PC-9 (cell line): ENCODE results near the gene NDC1. TPM values are rescaled to one million over a fixed set of nuclear protein-coding genes. Genes with fewer than 3 reads are reported as not detected.
A peak's percentile ranks its signal among the peaks of the same experiment; 100 is the strongest.

Source experiments
- BruUV-seq: library from RNA; stranded (reverse); fragments of 400-500 nt; replicated peaks from 2 replicates; lab custom pipeline; 2021; lab: Mats Ljungman, UMichigan
- CTCF ChIA-PET: fragments of 300-600 bp; sonication (Branson Sonifier 250); formaldehyde crosslinking; loops from one replicate; lab custom pipeline; 2022; ENCODE audit warnings: antibody characterized with exemption; lab: Charles Lee
- POLR2A ChIA-PET: fragments of 300-600 bp; sonication (Branson Sonifier 250); formaldehyde crosslinking; loops from one replicate; lab custom pipeline; 2022; ENCODE audit warnings: antibody characterized with exemption; ENCODE audit not compliant: unreplicated experiment; lab: Charles Lee
- DNase-seq, 2 experiments: peaks; one replicate each; pipeline versions ENCODE4 v3.0.0 to v3.0.0-alpha.2; 2015 to 2022; ENCODE audit warnings: mixed read lengths in 1 of 2
- H2AFZ ChIP-seq: fragments of 200-600 bp; sonication (generic); 2 replicates; pipeline ENCODE4 v1.8.1; 2017; ENCODE audit warnings: antibody characterized with exemption
- H3F3A ChIP-seq: fragments of 200-600 bp; sonication (generic); 2 replicates; pipeline ENCODE4 v1.8.1; 2017; ENCODE audit warnings: antibody characterized with exemption, mild to moderate bottlenecking, low read depth; ENCODE audit not compliant: insufficient read depth
- H3K27ac ChIP-seq: fragments of 200-600 bp; sonication (generic); 2 replicates; pipeline ENCODE4 v1.6.1; 2016; ENCODE audit warnings: mixed run types
- H3K27me3 ChIP-seq: fragments of 200-600 bp; sonication (generic); 2 replicates; pipeline ENCODE4 v1.6.1; 2016; ENCODE audit warnings: low read depth, mixed run types; ENCODE audit not compliant: insufficient read depth
- H3K36me3 ChIP-seq: fragments of 200-600 bp; sonication (generic); 2 replicates; pipeline ENCODE4 v1.6.1; 2016; ENCODE audit warnings: low read depth, mixed run types
- H3K4me1 ChIP-seq: fragments of 200-600 bp; sonication (generic); replicated peaks from 2 replicates; pipeline ENCODE4 v1.6.1; 2016; ENCODE audit warnings: mixed run types; ENCODE audit not compliant: insufficient read depth
- H3K4me2 ChIP-seq: fragments of 200-600 bp; sonication (generic); 2 replicates; pipeline ENCODE4 v1.6.1; 2017; ENCODE audit warnings: mixed run types
- H3K4me3 ChIP-seq: fragments of 200-600 bp; sonication (generic); 2 replicates; pipeline ENCODE4 v1.6.1; 2016; ENCODE audit warnings: mixed run types
- H3K79me2 ChIP-seq: fragments of 200-600 bp; sonication (generic); 2 replicates; pipeline ENCODE4 v1.6.1; 2017; ENCODE audit warnings: low read depth, mixed run types
- H3K9me2 ChIP-seq: fragments of 200-600 bp; sonication (generic); 2 replicates; pipeline ENCODE4 v1.8.1; 2017; ENCODE audit warnings: mild to moderate bottlenecking; ENCODE audit not compliant: insufficient read depth
- H3K9me3 ChIP-seq: fragments of 200-600 bp; sonication (generic); 2 replicates; pipeline ENCODE4 v1.8.1; 2016; ENCODE audit warnings: low read depth; ENCODE audit not compliant: insufficient read depth
- H4K20me1 ChIP-seq: fragments of 200-600 bp; sonication (generic); 2 replicates; pipeline ENCODE4 v1.8.1; 2017; ENCODE audit not compliant: insufficient read depth
- EZH2 ChIP-seq: fragments of 200-600 bp; sonication (generic); IDR thresholded peaks from 2 replicates; pipeline ENCODE4 v1.8.0; 2017; ENCODE audit warnings: antibody characterized with exemption, low read depth
- intact Hi-C: fragments of 100-400 bp; cut with micrococcal nuclease; formaldehyde crosslinking; loops from one replicate; pipeline ENCODE4 v1.10.0; 2022; ENCODE audit not compliant: unreplicated experiment
- total RNA-seq: library from RNA; stranded (reverse); gene quantifications from 2 replicates; pipeline ENCODE4 v1.2.3, GENCODE V29; 2021
- TF ChIP-seq, protein P1 (sequence below): fragments of 200-600 bp; sonication (generic); conservative IDR thresholded peaks from 2 replicates; pipeline ENCODE4 v1.6.1; 2017; ENCODE audit warnings: mixed run types, antibody characterized with exemption, mild to moderate bottlenecking, moderate library complexity

NDC1 gene
- total RNA-seq, 1 experiment from 2014 or later: 47.6 TPM

DNA sequence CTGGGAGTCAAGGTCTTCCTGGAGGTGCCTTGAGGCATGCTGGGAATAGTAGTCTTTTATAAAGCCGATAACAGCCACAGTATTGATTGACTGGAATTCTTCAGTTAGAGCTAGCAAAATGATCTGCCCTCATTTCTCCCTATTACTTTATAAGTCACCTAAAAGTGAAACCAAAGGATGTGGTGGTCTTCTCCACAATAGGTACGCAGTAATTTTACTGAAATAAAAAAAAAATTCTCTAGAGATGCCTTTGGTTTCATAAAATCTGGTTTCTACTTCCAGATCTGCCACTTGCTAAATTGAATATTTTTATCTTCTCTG is 518 bp upstream of the NDC1 start:
- peaks cover 16% of the 10 kb centered on the region for H3K4me1 ChIP-seq
- H4K20me1 ChIP-seq: peaks cover 4% of the 10 kb centered on the region; the same call in 1 of the 2 replicates
- TF ChIP-seq, protein P1, sequence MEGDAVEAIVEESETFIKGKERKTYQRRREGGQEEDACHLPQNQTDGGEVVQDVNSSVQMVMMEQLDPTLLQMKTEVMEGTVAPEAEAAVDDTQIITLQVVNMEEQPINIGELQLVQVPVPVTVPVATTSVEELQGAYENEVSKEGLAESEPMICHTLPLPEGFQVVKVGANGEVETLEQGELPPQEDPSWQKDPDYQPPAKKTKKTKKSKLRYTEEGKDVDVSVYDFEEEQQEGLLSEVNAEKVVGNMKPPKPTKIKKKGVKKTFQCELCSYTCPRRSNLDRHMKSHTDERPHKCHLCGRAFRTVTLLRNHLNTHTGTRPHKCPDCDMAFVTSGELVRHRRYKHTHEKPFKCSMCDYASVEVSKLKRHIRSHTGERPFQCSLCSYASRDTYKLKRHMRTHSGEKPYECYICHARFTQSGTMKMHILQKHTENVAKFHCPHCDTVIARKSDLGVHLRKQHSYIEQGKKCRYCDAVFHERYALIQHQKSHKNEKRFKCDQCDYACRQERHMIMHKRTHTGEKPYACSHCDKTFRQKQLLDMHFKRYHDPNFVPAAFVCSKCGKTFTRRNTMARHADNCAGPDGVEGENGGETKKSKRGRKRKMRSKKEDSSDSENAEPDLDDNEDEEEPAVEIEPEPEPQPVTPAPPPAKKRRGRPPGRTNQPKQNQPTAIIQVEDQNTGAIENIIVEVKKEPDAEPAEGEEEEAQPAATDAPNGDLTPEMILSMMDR: no peak
- TF ChIP-seq EZH2: no peak
- H3K4me2 ChIP-seq: peak overlapping the region; percentile 79
- ChIA-PET POLR2A (interaction anchor here (0.5 kb wide), 1 partner anchor 108 kb away, joined by 5 read pairs; no protein-coding TSS in a partner anchor), CTCF (no interaction called here)
- peaks cover 45% of the 10 kb centered on the region for H3K79me2 ChIP-seq
- H3K27ac ChIP-seq: peak overlapping the region; percentile 91; the same call in 1 of the 2 replicates
- no peak for DNase-seq
- H3K9me3 ChIP-seq: peaks cover 4% of the 10 kb centered on the region
- H3K4me3 ChIP-seq: peak overlapping the region; percentile 92
- H3K9me2 ChIP-seq: no peaks in the 10 kb centered on the region
- H3F3A ChIP-seq: no peaks in the 10 kb centered on the region; the same call in 1 of the 2 replicates
- H3K27me3 ChIP-seq: no peaks in the 10 kb centered on the region
- no TSS peak for BruUV-seq
- peak overlapping the region; percentile 71; the same call in 1 of the 2 replicates for H2AFZ ChIP-seq
- intact Hi-C loops: no loop called here
- H3K36me3 ChIP-seq: no peaks in the 10 kb centered on the region; the same call in 1 of the 2 replicates

DNA sequence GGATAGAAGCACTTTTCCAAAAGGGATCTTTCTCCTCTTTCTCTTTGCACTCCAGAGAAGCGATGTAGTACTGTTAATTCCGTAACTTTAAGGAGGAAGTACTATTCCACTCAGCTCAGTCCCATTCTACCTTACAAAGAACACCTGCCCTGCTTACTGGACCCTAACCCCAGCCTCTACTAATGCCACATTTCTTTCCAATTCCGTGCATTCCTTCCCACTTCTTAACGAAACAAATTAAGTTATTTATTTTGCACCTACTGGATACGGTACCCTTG is 511 bp downstream of the NDC1 start:
- no TSS peak for BruUV-seq
- CTCF ChIA-PET: interaction anchor here (0.6 kb wide), 1 partner anchor 26 kb away, joined by 3 read pairs; no protein-coding TSS in a partner anchor

DNA sequence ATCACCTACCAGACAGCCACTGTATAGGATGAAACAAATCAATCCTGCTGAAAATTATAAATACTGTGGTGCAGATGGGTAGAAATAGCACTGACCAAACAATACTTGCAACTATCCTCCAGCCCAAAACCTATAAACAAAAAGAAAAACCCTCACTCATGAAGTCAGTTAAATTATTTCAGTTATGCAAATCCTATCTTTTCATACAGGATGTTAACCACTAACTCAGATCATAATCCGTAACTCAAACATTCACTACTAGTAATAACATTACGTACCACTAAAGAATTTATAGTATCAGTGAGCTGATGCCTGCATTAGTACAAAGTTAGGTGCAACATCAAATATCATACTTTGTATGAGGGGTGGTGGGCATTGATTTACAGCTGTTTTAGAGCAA is 2.6 kb downstream of the NDC1 start:
- ChIA-PET POLR2A (interaction anchor here (0.6 to 0.7 kb wide), 2 partner anchors 176 to 236 kb away, joined by 4 to 7 read pairs; no protein-coding TSS in a partner anchor), CTCF (no interaction called here)
- DNase-seq: no peak
- no peaks in the 10 kb centered on the region for H3K9me3 ChIP-seq
- intact Hi-C loops: no loop called here
- H3K27me3 ChIP-seq: no peaks in the 10 kb centered on the region
- no peak overlapping the region for H2AFZ ChIP-seq
- no TSS peak for BruUV-seq
- H3K79me2 ChIP-seq: peaks cover 62% of the 10 kb centered on the region
- H3K27ac ChIP-seq: no peak overlapping the region
- H3K36me3 ChIP-seq: peaks cover 7% of the 10 kb centered on the region; the same call in 1 of the 2 replicates
- H3K4me2 ChIP-seq: no peak overlapping the region
- H3K9me2 ChIP-seq: no peaks in the 10 kb centered on the region
- H3K4me3 ChIP-seq: no peak overlapping the region; the same call in 1 of the 2 replicates
- H4K20me1 ChIP-seq: peaks cover 14% of the 10 kb centered on the region; the same call in 1 of the 2 replicates
- TF ChIP-seq, protein P1: no peak
- TF ChIP-seq EZH2: no peak
- no peaks in the 10 kb centered on the region; the same call in 1 of the 2 replicates for H3F3A ChIP-seq
- H3K4me1 ChIP-seq: peaks cover 16% of the 10 kb centered on the region

More for the DNA sequence above, 511 bp downstream of the NDC1 start:
- peak overlapping the region; percentile 79 for H3K4me2 ChIP-seq
- peaks cover 16% of the 10 kb centered on the region for H3K4me1 ChIP-seq
- no peak for DNase-seq
- POLR2A ChIA-PET: interaction anchor here (0.5 to 0.6 kb wide), 2 partner anchors 179 to 623 kb away, joined by 4 read pairs; no protein-coding TSS in a partner anchor
- peak overlapping the region; percentile 89 for H2AFZ ChIP-seq
- peaks cover 4% of the 10 kb centered on the region for H3K9me3 ChIP-seq
- H3K27ac ChIP-seq: peak overlapping the region; percentile 91
- peaks cover 56% of the 10 kb centered on the region for H3K79me2 ChIP-seq
- H3K36me3 ChIP-seq: no peaks in the 10 kb centered on the region; the same call in 1 of the 2 replicates
- intact Hi-C loops: no loop called here
- H3K4me3 ChIP-seq: peak overlapping the region; percentile 92
- TF ChIP-seq, protein P1: no peak
- TF ChIP-seq EZH2: no peak
- H3F3A ChIP-seq: no peaks in the 10 kb centered on the region; the same call in 1 of the 2 replicates
- no peaks in the 10 kb centered on the region for H3K27me3 ChIP-seq
- no peaks in the 10 kb centered on the region for H3K9me2 ChIP-seq
- H4K20me1 ChIP-seq: peaks cover 5% of the 10 kb centered on the region; the same call in 1 of the 2 replicates
